AG04449 (cell line): Measurements from ENCODE around the gene PLA2G3.

Experiments used
- CTCF ChIA-PET: fragments of 350-600 bp; formaldehyde crosslinking; extraction: SDS; loops from one replicate; lab custom pipeline; 2021; ENCODE audit warnings: antibody characterized with exemption; lab: Yijun Ruan, JAX
- POLR2A ChIA-PET: fragments of 400-600, 350-600 bp; formaldehyde crosslinking; extraction: SDS; loops from one replicate; lab custom pipeline; 2020; ENCODE audit warnings: antibody characterized with exemption, inconsistent platforms; lab: Yijun Ruan, JAX
- DNase-seq: peaks from one replicate; pipeline ENCODE4 v3.0.0-alpha.2; 2010; ENCODE audit warnings: low read depth, low spot score
- H3K4me3 ChIP-seq: 2 replicates; pipeline ENCODE4 v1.5.1; 2011; ENCODE audit warnings: low read depth, mild to moderate bottlenecking, control low read depth, low read length
- CTCF ChIP-seq: IDR thresholded peaks from one replicate; pipeline ENCODE4 v1.5.1; 2011; ENCODE audit warnings: mild to moderate bottlenecking, moderate library complexity, low read length, control low read depth, inconsistent platforms; ENCODE audit not compliant: insufficient read depth; ENCODE audit errors: missing control alignments

PLA2G3 gene

GRCh38 chr22:31142285-31142684 is 2.0 kb upstream of the PLA2G3 start:
- H3K4me3 ChIP-seq: no peak overlapping the region
- POLR2A ChIA-PET: no interaction called here
- CTCF ChIA-PET: interaction anchor here (1.1 to 3.5 kb wide), 5 partner anchors 35 to 378 kb away, joined by 3 to 21 read pairs (median 4); partner anchors contain the start of gene SELENOM
- DNase-seq: no peak
- TF ChIP-seq CTCF: no peak

GRCh38 chr22:31141551-31141950 is 1.2 kb upstream of the PLA2G3 start:
- ChIA-PET CTCF (interaction anchor here (1.1 to 3.5 kb wide), 3 partner anchors 34 to 196 kb away, joined by 3 to 21 read pairs (median 3); partner anchors contain the start of gene SELENOM), POLR2A (no interaction called here)
- no peak for DNase-seq
- TF ChIP-seq CTCF: no peak
- H3K4me3 ChIP-seq: no peak overlapping the region

- CTCF ChIA-PET: interaction anchor here (1.0 to 3.5 kb wide), 2 partner anchors 16 to 33 kb away, joined by 3 to 21 read pairs; partner anchors contain the start of gene SELENOM
- no peak for DNase-seq
- TF ChIP-seq CTCF: no peak
- POLR2A ChIA-PET: no interaction called here
- no peak overlapping the region for H3K4me3 ChIP-seq
These were observed 438 bp upstream of the PLA2G3 start for GRCh38 chr22:31140746-31141145.

- no peak for DNase-seq
- CTCF ChIA-PET: interaction anchor here (1.3 to 3.0 kb wide), 3 partner anchors 10 to 31 kb away, joined by 3 to 16 read pairs (median 6); partner anchors contain the start of gene SELENOM
- no peak for TF ChIP-seq CTCF
- POLR2A ChIA-PET: no interaction called here
- no peak overlapping the region for H3K4me3 ChIP-seq
These were observed 1.2 kb downstream of the PLA2G3 start for GRCh38 chr22:31139066-31139465.

- no peak for DNase-seq
- CTCF ChIA-PET: interaction anchor here (1.3 to 3.0 kb wide), 2 partner anchors 11 to 30 kb away, joined by 4 to 16 read pairs; partner anchors contain the start of gene SELENOM
- H3K4me3 ChIP-seq: no peak overlapping the region
- TF ChIP-seq CTCF: no peak
- POLR2A ChIA-PET: no interaction called here
These were observed 2.2 kb downstream of the PLA2G3 start for GRCh38 chr22:31138126-31138525.

GRCh38 chr22:31137721-31138120 is 2.6 kb downstream of the PLA2G3 start:
- no peak for DNase-seq
- TF ChIP-seq CTCF: no peak
- ChIA-PET POLR2A (no interaction called here), CTCF (interaction anchor here (1.3 to 3.0 kb wide), 2 partner anchors 11 to 30 kb away, joined by 4 to 16 read pairs; partner anchors contain the start of gene SELENOM)
- no peak overlapping the region for H3K4me3 ChIP-seq
